PC-3 (cell line): ENCODE measurements around the gene PRKN.

Experiments used
- EZH2phosphoT487 ChIP-seq: fragments of 300-600 bp; sonication (generic); IDR thresholded peaks from 2 replicates; pipeline ENCODE4 v1.6.1; 2018; ENCODE audit warnings: mild to moderate bottlenecking, antibody characterized with exemption, low read length, borderline replicate concordance
- TF ChIP-seq, protein P1 (sequence below): fragments of 300-600 bp; sonication (generic); conservative IDR thresholded peaks from 2 replicates; pipeline ENCODE4 v1.5.1; 2017; ENCODE audit warnings: antibody characterized with exemption, low read depth, mild to moderate bottlenecking, low read length

- TF ChIP-seq, protein P1, sequence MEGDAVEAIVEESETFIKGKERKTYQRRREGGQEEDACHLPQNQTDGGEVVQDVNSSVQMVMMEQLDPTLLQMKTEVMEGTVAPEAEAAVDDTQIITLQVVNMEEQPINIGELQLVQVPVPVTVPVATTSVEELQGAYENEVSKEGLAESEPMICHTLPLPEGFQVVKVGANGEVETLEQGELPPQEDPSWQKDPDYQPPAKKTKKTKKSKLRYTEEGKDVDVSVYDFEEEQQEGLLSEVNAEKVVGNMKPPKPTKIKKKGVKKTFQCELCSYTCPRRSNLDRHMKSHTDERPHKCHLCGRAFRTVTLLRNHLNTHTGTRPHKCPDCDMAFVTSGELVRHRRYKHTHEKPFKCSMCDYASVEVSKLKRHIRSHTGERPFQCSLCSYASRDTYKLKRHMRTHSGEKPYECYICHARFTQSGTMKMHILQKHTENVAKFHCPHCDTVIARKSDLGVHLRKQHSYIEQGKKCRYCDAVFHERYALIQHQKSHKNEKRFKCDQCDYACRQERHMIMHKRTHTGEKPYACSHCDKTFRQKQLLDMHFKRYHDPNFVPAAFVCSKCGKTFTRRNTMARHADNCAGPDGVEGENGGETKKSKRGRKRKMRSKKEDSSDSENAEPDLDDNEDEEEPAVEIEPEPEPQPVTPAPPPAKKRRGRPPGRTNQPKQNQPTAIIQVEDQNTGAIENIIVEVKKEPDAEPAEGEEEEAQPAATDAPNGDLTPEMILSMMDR = no peak
- no peak for TF ChIP-seq EZH2phosphoT487
These were observed 1371.9 kb downstream of the PRKN start for GRCh38 chr6:161355696-161356095.
